H54 (cell line): ENCODE results near the gene JAG1.

Experiments used
- DNase-seq: peaks from one replicate; pipeline ENCODE4 v3.0.0; 2011; ENCODE audit warnings: low spot score, mixed read lengths; ENCODE audit not compliant: insufficient read length
- FAIRE-seq: peaks from 3 replicates; lab custom pipeline; 2011; peaks lifted over from hg19 to GRCh38; lab: Jason Lieb, UNC
- POLR2A ChIP-seq: IDR thresholded peaks from 2 replicates; pipeline ENCODE4 v1.6.1; 2011; ENCODE audit warnings: low read depth, mild to moderate bottlenecking, low read length

JAG1 gene

GRCh38 chr20:10669843-10670446 is 3.9 kb downstream of the JAG1 start:
- no peak for DNase-seq
- FAIRE-seq = no peak

GRCh38 chr20:10668677-10669368 is 5.0 kb downstream of the JAG1 start:
- TF ChIP-seq POLR2A = no peak
- DNase-seq = no peak
- no peak for FAIRE-seq

More at GRCh38 chr20:10669843-10670446, 3.9 kb downstream of the JAG1 start:
- no peak for TF ChIP-seq POLR2A

GRCh38 chr20:10667560-10668167 is 6.1 kb downstream of the JAG1 start:
- DNase-seq (no peak), FAIRE-seq (no peak)
- TF ChIP-seq POLR2A = no peak

GRCh38 chr20:10667077-10667401 is 6.8 kb downstream of the JAG1 start:
- DNase-seq (no peak), FAIRE-seq (no peak)
- TF ChIP-seq POLR2A = no peak

- FAIRE-seq (no peak), DNase-seq (no peak)
- no peak for TF ChIP-seq POLR2A
These were observed 7.3 kb downstream of the JAG1 start for GRCh38 chr20:10666221-10667076.

- no peak for FAIRE-seq
- DNase-seq = no peak
- no peak for TF ChIP-seq POLR2A
These were observed 8.0 kb downstream of the JAG1 start for GRCh38 chr20:10665791-10666190.

- no peak for DNase-seq
- FAIRE-seq = no peak
- TF ChIP-seq POLR2A = no peak
These were observed 8.7 kb downstream of the JAG1 start for GRCh38 chr20:10665027-10665561.

- FAIRE-seq (no peak), DNase-seq (no peak)
- no peak for TF ChIP-seq POLR2A
These were observed 10.0 kb downstream of the JAG1 start for GRCh38 chr20:10663756-10664155.

- TF ChIP-seq POLR2A = no peak
- FAIRE-seq = no peak
- DNase-seq = no peak
These were observed 10.9 kb downstream of the JAG1 start for GRCh38 chr20:10662661-10663458.

GRCh38 chr20:10662151-10662550 is 11.6 kb downstream of the JAG1 start:
- DNase-seq (no peak), FAIRE-seq (no peak)
- TF ChIP-seq POLR2A = no peak

- DNase-seq = no peak
- no peak for FAIRE-seq
These were observed 12.5 kb downstream of the JAG1 start for GRCh38 chr20:10661261-10661660.

GRCh38 chr20:10660661-10661060 is 13.1 kb downstream of the JAG1 start:
- no peak for TF ChIP-seq POLR2A
- DNase-seq = no peak
- no peak for FAIRE-seq

More at GRCh38 chr20:10661261-10661660, 12.5 kb downstream of the JAG1 start:
- TF ChIP-seq POLR2A = no peak
